Measurements from ENCODE around the gene KIFC1. TPM values are rescaled to one million over a fixed set of nuclear protein-coding genes. Genes with fewer than 3 reads are reported as not detected.

Gene KIFC1
- total and polyA plus RNA-seq, 9 of the 15 experiments (the other 6 are each of a cell fraction or from before 2014, with no cell fraction given) = 1.3 to 95.2 (median 76.9) TPM

DNA sequence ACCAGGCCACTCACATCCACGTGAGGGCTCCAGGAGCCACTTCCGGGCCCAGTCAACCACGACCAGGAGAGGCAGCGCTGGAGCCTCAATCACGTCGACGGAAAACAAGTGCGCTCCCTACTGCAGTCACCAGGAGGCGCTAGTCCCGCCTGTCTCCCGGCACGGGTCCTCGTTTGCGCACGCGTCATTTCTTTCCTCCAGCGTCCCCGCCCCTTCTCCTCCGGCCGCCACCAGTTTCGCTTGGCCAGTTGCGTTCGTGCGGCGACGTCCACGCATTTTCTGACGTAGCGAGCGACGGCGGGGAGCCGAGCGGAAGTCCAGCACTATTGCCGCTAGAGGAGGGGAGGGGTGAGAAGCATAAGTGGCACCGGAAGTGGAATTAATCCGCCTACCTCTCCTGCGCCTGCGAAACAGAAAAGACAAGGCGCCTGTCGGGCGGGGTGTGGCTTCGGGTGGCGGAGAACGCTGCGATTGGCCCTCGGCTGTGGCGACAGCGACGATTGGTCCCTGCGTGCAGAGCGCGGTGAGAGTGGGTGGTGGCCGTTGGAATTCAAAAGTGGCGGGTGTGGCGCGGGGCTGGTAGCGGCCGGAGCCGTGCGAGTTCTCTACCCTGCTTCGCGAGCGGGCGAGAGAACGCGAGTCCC is at the start of gene KIFC1 (continued):
- TF ChIP-seq XRCC5 (IDR thresholded peaks at IDR 0.05; ENCODE audit: low read depth, low read length) (peak; percentile 77; the same call in 1 of the 2 replicates), ETS2 (tag; IDR thresholded peaks at IDR 0.05; ENCODE audit: borderline replicate concordance, poor library complexity, severe bottlenecking) (no peak), ESRRB (CRISPR knock-in tag; IDR thresholded peaks at IDR 0.05; ENCODE audit: borderline replicate concordance) (no peak), ZNF174 (CRISPR knock-in tag; IDR thresholded peaks at IDR 0.05) (no peak), CBFA2T2 (conservative IDR thresholded peaks at IDR 0.05) (no peak), OTX1 (CRISPR knock-in tag; IDR thresholded peaks at IDR 0.05) (no peak), KLF13 (tag; IDR thresholded peaks at IDR 0.05; ENCODE audit: borderline replicate concordance, low read depth) (0 out of 2 replicates have a peak, but pooled peaks have one; percentile 31), ZNF140 (CRISPR knock-in tag; IDR thresholded peaks at IDR 0.05) (no peak), ZNF77 (CRISPR knock-in tag; IDR thresholded peaks at IDR 0.05) (no peak), ZNF232 (CRISPR knock-in tag; IDR thresholded peaks at IDR 0.05) (no peak), ZNF766 (CRISPR knock-in tag; conservative IDR thresholded peaks at IDR 0.05) (no peak), ZNF263 (CRISPR knock-in tag; IDR thresholded peaks at IDR 0.05; ENCODE audit: borderline replicate concordance) (no peak), TBP (optimal IDR thresholded peaks at IDR 0.05; ENCODE audit: low read depth, low read length) (peak; percentile 61), FOXJ3 (CRISPR knock-in tag; IDR thresholded peaks at IDR 0.05) (no peak), PHB (CRISPR knock-in tag; IDR thresholded peaks at IDR 0.05) (no peak), ZNF146 (CRISPR knock-in tag; IDR thresholded peaks at IDR 0.05; ENCODE audit: unreplicated experiment) (no peak), RBBP5 (IDR thresholded peaks at IDR 0.05; ENCODE audit: borderline replicate concordance, insufficient read depth, low read length, poor library complexity, severe bottlenecking) (peak; percentile 42), RAD21 (CRISPR knock-in tag; conservative IDR thresholded peaks at IDR 0.05 in 1 of 2, IDR thresholded peaks at IDR 0.05 in 1 of 2) (peak; percentile 86 to 89), RNF2 (IDR thresholded peaks at IDR 0.05) (peak; percentile 74), ZNF316 (IDR thresholded peaks at IDR 0.05) (no peak), DACH1 (IDR thresholded peaks at IDR 0.05; ENCODE audit: partially characterized antibody) (no peak), THRAP3 (IDR thresholded peaks at IDR 0.05; ENCODE audit: borderline replicate concordance) (no peak), ZNF445 (CRISPR knock-in tag; IDR thresholded peaks at IDR 0.05; ENCODE audit: low read depth) (no peak)
- TF ChIP-seq, protein P1, sequence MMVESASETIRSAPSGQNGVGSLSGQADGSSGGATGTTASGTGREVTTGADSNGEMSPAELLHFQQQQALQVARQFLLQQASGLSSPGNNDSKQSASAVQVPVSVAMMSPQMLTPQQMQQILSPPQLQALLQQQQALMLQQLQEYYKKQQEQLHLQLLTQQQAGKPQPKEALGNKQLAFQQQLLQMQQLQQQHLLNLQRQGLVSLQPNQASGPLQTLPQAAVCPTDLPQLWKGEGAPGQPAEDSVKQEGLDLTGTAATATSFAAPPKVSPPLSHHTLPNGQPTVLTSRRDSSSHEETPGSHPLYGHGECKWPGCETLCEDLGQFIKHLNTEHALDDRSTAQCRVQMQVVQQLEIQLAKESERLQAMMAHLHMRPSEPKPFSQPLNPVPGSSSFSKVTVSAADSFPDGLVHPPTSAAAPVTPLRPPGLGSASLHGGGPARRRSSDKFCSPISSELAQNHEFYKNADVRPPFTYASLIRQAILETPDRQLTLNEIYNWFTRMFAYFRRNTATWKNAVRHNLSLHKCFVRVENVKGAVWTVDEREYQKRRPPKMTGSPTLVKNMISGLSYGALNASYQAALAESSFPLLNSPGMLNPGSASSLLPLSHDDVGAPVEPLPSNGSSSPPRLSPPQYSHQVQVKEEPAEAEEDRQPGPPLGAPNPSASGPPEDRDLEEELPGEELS (CRISPR knock-in tag; IDR thresholded peaks at IDR 0.05; ENCODE audit: borderline replicate concordance) = no peak; the same call in 1 of the 2 replicates
- TF ChIP-seq, protein P2, sequence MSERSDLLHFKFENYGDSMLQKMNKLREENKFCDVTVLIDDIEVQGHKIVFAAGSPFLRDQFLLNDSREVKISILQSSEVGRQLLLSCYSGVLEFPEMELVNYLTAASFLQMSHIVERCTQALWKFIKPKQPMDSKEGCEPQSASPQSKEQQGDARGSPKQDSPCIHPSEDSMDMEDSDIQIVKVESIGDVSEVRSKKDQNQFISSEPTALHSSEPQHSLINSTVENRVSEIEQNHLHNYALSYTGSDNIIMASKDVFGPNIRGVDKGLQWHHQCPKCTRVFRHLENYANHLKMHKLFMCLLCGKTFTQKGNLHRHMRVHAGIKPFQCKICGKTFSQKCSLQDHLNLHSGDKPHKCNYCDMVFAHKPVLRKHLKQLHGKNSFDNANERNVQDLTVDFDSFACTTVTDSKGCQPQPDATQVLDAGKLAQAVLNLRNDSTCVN (CRISPR knock-in tag; IDR thresholded peaks at IDR 0.05) = no peak
- TF ChIP-seq, protein P3, sequence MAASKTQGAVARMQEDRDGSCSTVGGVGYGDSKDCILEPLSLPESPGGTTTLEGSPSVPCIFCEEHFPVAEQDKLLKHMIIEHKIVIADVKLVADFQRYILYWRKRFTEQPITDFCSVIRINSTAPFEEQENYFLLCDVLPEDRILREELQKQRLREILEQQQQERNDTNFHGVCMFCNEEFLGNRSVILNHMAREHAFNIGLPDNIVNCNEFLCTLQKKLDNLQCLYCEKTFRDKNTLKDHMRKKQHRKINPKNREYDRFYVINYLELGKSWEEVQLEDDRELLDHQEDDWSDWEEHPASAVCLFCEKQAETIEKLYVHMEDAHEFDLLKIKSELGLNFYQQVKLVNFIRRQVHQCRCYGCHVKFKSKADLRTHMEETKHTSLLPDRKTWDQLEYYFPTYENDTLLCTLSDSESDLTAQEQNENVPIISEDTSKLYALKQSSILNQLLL (CRISPR knock-in tag; IDR thresholded peaks at IDR 0.05; ENCODE audit: borderline replicate concordance) = no peak
